ENCODE data around the gene LNPK.

LNPK gene, protein sequence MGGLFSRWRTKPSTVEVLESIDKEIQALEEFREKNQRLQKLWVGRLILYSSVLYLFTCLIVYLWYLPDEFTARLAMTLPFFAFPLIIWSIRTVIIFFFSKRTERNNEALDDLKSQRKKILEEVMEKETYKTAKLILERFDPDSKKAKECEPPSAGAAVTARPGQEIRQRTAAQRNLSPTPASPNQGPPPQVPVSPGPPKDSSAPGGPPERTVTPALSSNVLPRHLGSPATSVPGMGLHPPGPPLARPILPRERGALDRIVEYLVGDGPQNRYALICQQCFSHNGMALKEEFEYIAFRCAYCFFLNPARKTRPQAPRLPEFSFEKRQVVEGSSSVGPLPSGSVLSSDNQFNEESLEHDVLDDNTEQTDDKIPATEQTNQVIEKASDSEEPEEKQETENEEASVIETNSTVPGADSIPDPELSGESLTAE

GRCh38 chr2:176001916-176002687, at the start of gene LNPK:
LNPK (minus strand) TSS chr2:176002267; CDS start chr2:175995584, 6,683 bp downstream.
- DNase-seq: peak; percentile 92
- Mint-ChIP-seq H3K36me3 (ENCODE audit: low read depth) (no peaks in the 10 kb centered on the region), H3K27ac (peak within 1 kb of the TSS; percentile 75), H3K4me1 (peaks cover 36% of the 10 kb centered on the region), H3K9me3 (no peaks in the 10 kb centered on the region), H3K4me3 (peak within 1 kb of the TSS; percentile 91), H3K27me3 (ENCODE audit: low read depth, poor library complexity) (peaks cover 20% of the 10 kb centered on the region)
- TF ChIP-seq CTCF (IDR thresholded peaks at IDR 0.05): no peak

GRCh38 chr2:176039375-176039774, 37.3 kb upstream of the LNPK start:
- Mint-ChIP-seq H3K27ac (no peak overlapping the region), H3K27me3 (ENCODE audit: low read depth, poor library complexity) (peaks cover 32% of the 10 kb centered on the region), H3K36me3 (ENCODE audit: low read depth) (no peaks in the 10 kb centered on the region), H3K9me3 (peaks cover 3% of the 10 kb centered on the region), H3K4me1 (no peaks in the 10 kb centered on the region), H3K4me3 (no peak overlapping the region)
- DNase-seq: no peak
- no peak for TF ChIP-seq CTCF (IDR thresholded peaks at IDR 0.05)

DNA sequence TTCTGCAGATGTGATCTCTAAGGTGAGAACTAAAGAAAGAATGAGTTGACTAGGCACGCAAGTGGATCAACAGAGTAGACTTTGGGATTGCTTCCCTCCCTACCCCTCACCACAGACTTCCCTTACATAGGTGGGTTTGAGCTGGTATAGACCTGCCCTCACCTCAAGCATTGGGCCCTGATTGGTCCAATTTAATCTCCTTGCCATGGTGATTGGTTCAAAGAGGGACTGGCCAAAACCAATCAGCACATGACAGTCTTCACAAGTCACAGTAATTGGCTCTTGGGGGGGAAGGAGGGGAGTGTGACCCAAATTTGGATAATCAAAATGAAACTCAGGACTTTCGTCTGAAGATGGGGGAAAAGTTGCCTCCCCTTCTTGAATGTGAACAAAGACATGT, 36.6 kb upstream of the LNPK start:
- no peak overlapping the region for H3K27ac Mint-ChIP-seq
- no peaks in the 10 kb centered on the region for H3K36me3 Mint-ChIP-seq (ENCODE audit: low read depth)
- TF ChIP-seq CTCF (IDR thresholded peaks at IDR 0.05): no peak
- H3K4me3 Mint-ChIP-seq: no peak overlapping the region
- H3K27me3 Mint-ChIP-seq (ENCODE audit: low read depth, poor library complexity): peaks cover 35% of the 10 kb centered on the region
- no peak for DNase-seq
- no peaks in the 10 kb centered on the region for H3K4me1 Mint-ChIP-seq
- H3K9me3 Mint-ChIP-seq: no peaks in the 10 kb centered on the region

DNA sequence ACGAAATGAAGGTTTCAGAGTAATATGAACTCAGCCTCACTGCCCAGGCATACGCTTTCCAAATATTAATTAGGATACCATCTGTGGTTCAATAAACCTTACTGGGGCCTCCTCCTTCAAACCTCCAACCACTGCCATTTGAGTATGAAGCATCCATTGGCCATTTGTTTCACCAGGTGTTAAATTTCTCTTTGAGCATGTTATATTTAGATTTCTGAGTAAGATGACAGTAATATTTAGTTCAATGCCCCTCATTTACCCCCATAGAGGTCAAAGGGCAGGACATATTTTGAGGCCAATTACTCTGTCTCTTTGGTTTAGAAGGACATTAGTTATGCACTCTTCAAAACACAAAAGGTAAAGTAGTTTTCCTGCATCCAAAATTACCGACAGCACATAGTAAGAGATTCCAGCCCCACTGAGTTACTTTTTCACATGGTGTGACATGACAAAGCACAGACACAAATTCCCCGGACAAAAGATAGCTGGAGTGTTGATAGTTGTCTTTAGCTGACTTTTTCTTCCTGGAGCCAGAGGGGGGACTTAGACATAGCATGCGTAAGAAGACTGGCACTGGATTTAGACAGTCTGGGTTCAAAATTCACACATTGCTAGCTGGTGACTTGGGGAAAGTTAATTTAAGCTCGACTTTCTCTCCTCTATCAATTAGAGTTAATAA, 33.1 kb upstream of the LNPK start:
- no peaks in the 10 kb centered on the region for H3K36me3 Mint-ChIP-seq (ENCODE audit: low read depth)
- H3K27ac Mint-ChIP-seq: no peak overlapping the region
- DNase-seq: no peak
- peaks cover 46% of the 10 kb centered on the region for H3K27me3 Mint-ChIP-seq (ENCODE audit: low read depth, poor library complexity)
- no peak for TF ChIP-seq CTCF (IDR thresholded peaks at IDR 0.05)
- no peaks in the 10 kb centered on the region for H3K4me1 Mint-ChIP-seq
- no peaks in the 10 kb centered on the region for H3K9me3 Mint-ChIP-seq
- H3K4me3 Mint-ChIP-seq: no peak overlapping the region

GRCh38 chr2:176027806-176028205, 25.7 kb upstream of the LNPK start:
- no peak overlapping the region for H3K4me3 Mint-ChIP-seq
- no peaks in the 10 kb centered on the region for H3K4me1 Mint-ChIP-seq
- no peak for TF ChIP-seq CTCF (IDR thresholded peaks at IDR 0.05)
- H3K9me3 Mint-ChIP-seq: no peaks in the 10 kb centered on the region
- H3K27ac Mint-ChIP-seq: no peak overlapping the region
- DNase-seq: no peak
- peaks cover 64% of the 10 kb centered on the region for H3K27me3 Mint-ChIP-seq (ENCODE audit: low read depth, poor library complexity)
- no peaks in the 10 kb centered on the region for H3K36me3 Mint-ChIP-seq (ENCODE audit: low read depth)
